Osteocyte (in vitro differentiated cells): ENCODE measurements around the gene SNRK. TPM values are rescaled to one million over a fixed set of nuclear protein-coding genes. Genes with fewer than 3 reads are reported as not detected.

Experiments
- DNase-seq: peaks from one replicate; pipeline ENCODE4 v3.0.0; 2021; ENCODE audit warnings: mixed read lengths; ENCODE audit not compliant: unreplicated experiment; ENCODE audit errors: extremely low spot score
- H3K27ac Mint-ChIP-seq: one replicate; pipeline ENCODE4 v1.8.0; 2021; ENCODE audit warnings: mild to moderate bottlenecking, mixed read lengths; ENCODE audit not compliant: unreplicated experiment
- H3K27me3 Mint-ChIP-seq: one replicate; pipeline ENCODE4 v1.8.0; 2021; ENCODE audit warnings: mixed read lengths; ENCODE audit not compliant: unreplicated experiment
- H3K36me3 Mint-ChIP-seq: one replicate; pipeline ENCODE4 v1.8.0; 2021; ENCODE audit warnings: mixed read lengths; ENCODE audit not compliant: unreplicated experiment
- H3K4me1 Mint-ChIP-seq: one replicate; pipeline ENCODE4 v1.8.0; 2021; ENCODE audit warnings: mixed read lengths; ENCODE audit not compliant: unreplicated experiment
- H3K4me3 Mint-ChIP-seq: one replicate; pipeline ENCODE4 v1.8.0; 2021; ENCODE audit warnings: mild to moderate bottlenecking, moderate library complexity, mixed read lengths; ENCODE audit not compliant: unreplicated experiment
- H3K9me3 Mint-ChIP-seq: one replicate; pipeline ENCODE4 v1.8.0; 2021; ENCODE audit warnings: mixed read lengths; ENCODE audit not compliant: unreplicated experiment
- total RNA-seq: library from RNA; stranded (reverse); gene quantifications from 2 replicates; pipeline ENCODE4 v1.2.1, GENCODE V29; 2021
- TF ChIP-seq, protein P1 (sequence below): fragments of 200-600 bp; sonication (generic); IDR thresholded peaks from 2 replicates; pipeline ENCODE4 v1.5.0; 2021; ENCODE audit warnings: antibody characterized with exemption, mild to moderate bottlenecking, moderate library complexity

Gene SNRK
- total RNA-seq, 1 donor from 2014 or later, result 25.9 TPM

DNA sequence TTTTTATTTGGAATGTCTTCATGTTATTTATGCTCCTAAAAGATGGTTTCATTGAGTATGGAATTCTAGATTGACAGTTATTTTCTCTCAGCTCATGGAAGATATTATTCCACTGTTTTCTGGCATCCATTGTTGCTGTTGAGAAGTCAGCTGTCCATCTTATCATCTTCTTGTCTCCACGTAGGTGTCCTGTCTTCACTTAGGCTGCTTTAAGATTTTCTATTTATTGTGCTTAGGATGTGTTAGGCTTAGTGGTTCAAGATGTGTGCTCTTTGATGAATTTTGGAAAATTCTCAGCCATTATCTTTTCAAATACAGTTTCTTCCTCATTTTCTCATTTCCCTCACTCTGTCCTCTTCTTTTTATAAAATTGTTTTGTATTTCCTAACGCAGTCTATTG, 52.0 kb downstream of the SNRK start:
- H3K4me3 Mint-ChIP-seq, result no peak overlapping the region
- no peaks in the 10 kb centered on the region for H3K4me1 Mint-ChIP-seq
- no peak for DNase-seq
- peaks cover 69% of the 10 kb centered on the region for H3K36me3 Mint-ChIP-seq
- H3K9me3 Mint-ChIP-seq, result peaks cover 30% of the 10 kb centered on the region
- TF ChIP-seq, protein P1, sequence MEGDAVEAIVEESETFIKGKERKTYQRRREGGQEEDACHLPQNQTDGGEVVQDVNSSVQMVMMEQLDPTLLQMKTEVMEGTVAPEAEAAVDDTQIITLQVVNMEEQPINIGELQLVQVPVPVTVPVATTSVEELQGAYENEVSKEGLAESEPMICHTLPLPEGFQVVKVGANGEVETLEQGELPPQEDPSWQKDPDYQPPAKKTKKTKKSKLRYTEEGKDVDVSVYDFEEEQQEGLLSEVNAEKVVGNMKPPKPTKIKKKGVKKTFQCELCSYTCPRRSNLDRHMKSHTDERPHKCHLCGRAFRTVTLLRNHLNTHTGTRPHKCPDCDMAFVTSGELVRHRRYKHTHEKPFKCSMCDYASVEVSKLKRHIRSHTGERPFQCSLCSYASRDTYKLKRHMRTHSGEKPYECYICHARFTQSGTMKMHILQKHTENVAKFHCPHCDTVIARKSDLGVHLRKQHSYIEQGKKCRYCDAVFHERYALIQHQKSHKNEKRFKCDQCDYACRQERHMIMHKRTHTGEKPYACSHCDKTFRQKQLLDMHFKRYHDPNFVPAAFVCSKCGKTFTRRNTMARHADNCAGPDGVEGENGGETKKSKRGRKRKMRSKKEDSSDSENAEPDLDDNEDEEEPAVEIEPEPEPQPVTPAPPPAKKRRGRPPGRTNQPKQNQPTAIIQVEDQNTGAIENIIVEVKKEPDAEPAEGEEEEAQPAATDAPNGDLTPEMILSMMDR, result no peak
- no peak overlapping the region for H3K27ac Mint-ChIP-seq
- no peaks in the 10 kb centered on the region for H3K27me3 Mint-ChIP-seq

GRCh38 chr3:43340403-43340802, 54.1 kb downstream of the SNRK start:
- no peak overlapping the region for H3K27ac Mint-ChIP-seq
- H3K4me1 Mint-ChIP-seq, result peaks cover under 1% of the 10 kb centered on the region
- peaks cover 75% of the 10 kb centered on the region for H3K36me3 Mint-ChIP-seq
- peaks cover 25% of the 10 kb centered on the region for H3K9me3 Mint-ChIP-seq
- no peaks in the 10 kb centered on the region for H3K27me3 Mint-ChIP-seq
- DNase-seq, result no peak
- TF ChIP-seq, protein P1, result no peak
- H3K4me3 Mint-ChIP-seq, result no peak overlapping the region

GRCh38 chr3:43341788-43342187, 55.4 kb downstream of the SNRK start:
- no peak for DNase-seq
- Mint-ChIP-seq H3K9me3 (peaks cover 19% of the 10 kb centered on the region), H3K27me3 (no peaks in the 10 kb centered on the region), H3K27ac (no peak overlapping the region), H3K36me3 (peaks cover 73% of the 10 kb centered on the region), H3K4me1 (peaks cover 6% of the 10 kb centered on the region), H3K4me3 (no peak overlapping the region)
- TF ChIP-seq, protein P1, result no peak

DNA sequence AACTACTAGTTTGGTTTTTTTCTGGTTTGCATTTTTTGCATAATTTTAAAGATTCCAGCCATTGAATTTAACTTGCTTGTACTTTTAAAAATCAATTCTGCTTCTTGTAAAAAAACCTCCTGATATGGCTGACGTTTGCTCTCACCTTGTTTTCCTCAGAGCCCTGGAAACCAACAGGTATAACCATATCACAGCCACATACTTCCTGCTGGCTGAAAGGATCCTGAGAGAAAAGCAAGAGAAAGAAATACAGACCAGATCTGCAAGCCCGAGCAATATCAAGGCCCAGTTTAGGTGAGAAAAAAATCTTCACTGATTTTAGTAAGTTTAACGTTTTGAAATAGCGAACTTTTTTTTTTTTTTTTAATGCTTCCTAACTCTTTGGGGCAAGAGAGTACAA, 56.8 kb downstream of the SNRK start:
- H3K27ac Mint-ChIP-seq, result no peak overlapping the region
- no peaks in the 10 kb centered on the region for H3K27me3 Mint-ChIP-seq
- peaks cover 6% of the 10 kb centered on the region for H3K4me1 Mint-ChIP-seq
- H3K36me3 Mint-ChIP-seq, result peaks cover 77% of the 10 kb centered on the region
- TF ChIP-seq, protein P1, result no peak
- H3K4me3 Mint-ChIP-seq, result no peak overlapping the region
- H3K9me3 Mint-ChIP-seq, result peaks cover 13% of the 10 kb centered on the region
- no peak for DNase-seq

- Mint-ChIP-seq H3K27me3 (no peaks in the 10 kb centered on the region), H3K27ac (no peak overlapping the region), H3K9me3 (peaks cover 7% of the 10 kb centered on the region), H3K4me1 (peaks cover 6% of the 10 kb centered on the region), H3K36me3 (peaks cover 77% of the 10 kb centered on the region), H3K4me3 (no peak overlapping the region)
- TF ChIP-seq, protein P1, result no peak
- no peak for DNase-seq
These were observed 57.5 kb downstream of the SNRK start for GRCh38 chr3:43343815-43344214.
